Mesendoderm (in vitro differentiated cells): ENCODE results near the gene NQO2.
A peak's percentile ranks its signal among the peaks of the same experiment; 100 is the strongest.

Experiments used
- DNase-seq: peaks from one replicate; pipeline ENCODE4 v3.0.0; 2013
- H2AK5ac ChIP-seq: 2 replicates; pipeline ENCODE4 v1.6.1; 2013; ENCODE audit warnings: low read length, inconsistent platforms
- H2BK120ac ChIP-seq: 2 replicates; pipeline ENCODE4 v1.6.1; 2013; ENCODE audit warnings: low read depth, mild to moderate bottlenecking, low read length, moderate library complexity, mixed read lengths
- H2BK15ac ChIP-seq: replicated peaks from 2 replicates; pipeline ENCODE4 v1.6.1; 2013; ENCODE audit warnings: low read depth, mild to moderate bottlenecking, moderate library complexity
- H2BK5ac ChIP-seq: 2 replicates; pipeline ENCODE4 v1.6.1; 2013; ENCODE audit warnings: low read length, inconsistent platforms
- H3K18ac ChIP-seq: 2 replicates; pipeline ENCODE4 v1.6.1; 2013; ENCODE audit warnings: mild to moderate bottlenecking, low read length, mixed read lengths
- H3K23ac ChIP-seq: one replicate; pipeline ENCODE4 v1.6.1; 2013; ENCODE audit warnings: low read length
- H3K27ac ChIP-seq: 2 replicates; pipeline ENCODE4 v1.5.1; 2013; ENCODE audit warnings: low read depth, mild to moderate bottlenecking, inconsistent platforms, low read length, moderate library complexity
- H3K27me3 ChIP-seq: 2 replicates; pipeline ENCODE4 v1.6.1; 2013; ENCODE audit warnings: low read length, control low read depth, mild to moderate bottlenecking, inconsistent platforms; ENCODE audit not compliant: insufficient read depth, poor library complexity
- H3K36me3 ChIP-seq: 2 replicates; pipeline ENCODE4 v1.6.1; 2013; ENCODE audit warnings: low read length, inconsistent platforms; ENCODE audit not compliant: control insufficient read depth, insufficient read depth
- H3K4ac ChIP-seq: one replicate; pipeline ENCODE4 v1.6.1; 2013; ENCODE audit warnings: low read depth, mild to moderate bottlenecking, low read length, moderate library complexity
- H3K4me1 ChIP-seq: 2 replicates; pipeline ENCODE4 v1.6.1; 2013; ENCODE audit warnings: low read depth, low read length, inconsistent platforms; ENCODE audit not compliant: control insufficient read depth
- H3K4me2 ChIP-seq: 2 replicates; pipeline ENCODE4 v1.6.1; 2013; ENCODE audit warnings: low read length
- H3K4me3 ChIP-seq: 2 replicates; pipeline ENCODE4 v1.5.1; 2013; ENCODE audit warnings: mild to moderate bottlenecking, low read length
- H3K56ac ChIP-seq: one replicate; pipeline ENCODE4 v1.6.1; 2013; ENCODE audit warnings: low read length
- H3K79me1 ChIP-seq: 2 replicates; pipeline ENCODE4 v1.6.1; 2013; ENCODE audit warnings: low read length, inconsistent platforms
- H3K79me2 ChIP-seq: 2 replicates; pipeline ENCODE4 v1.6.1; 2013; ENCODE audit warnings: mild to moderate bottlenecking, low read length; ENCODE audit not compliant: control insufficient read depth, insufficient read depth
- H3K9ac ChIP-seq: 2 replicates; pipeline ENCODE4 v1.6.1; 2013; ENCODE audit warnings: low read length, inconsistent platforms
- H4K5ac ChIP-seq: one replicate; pipeline ENCODE4 v1.6.1; 2013; ENCODE audit warnings: low read length
- H4K8ac ChIP-seq: one replicate; pipeline ENCODE4 v1.6.1; 2013; ENCODE audit warnings: low read depth, mild to moderate bottlenecking, control low read depth, low read length, moderate library complexity
- WGBS: extraction: QIAGEN DNeasy Blood & Tissue Kit; methylation state at CpG from one replicate; pipeline ENCODE4 v1.1.7; 2013; ENCODE audit warnings: low lambda C conversion rate, missing lambda C conversion rate; ENCODE audit not compliant: insufficient coverage; ENCODE audit errors: extremely low coverage; 5-methylcytosine and 5-hydroxymethylcytosine counted together

The NQO2 gene

GRCh38 chr6:2956930-2957685 is 42.6 kb upstream of the NQO2 start:
- H2BK5ac ChIP-seq: no peak overlapping the region
- WGBS: no CpG with 5 or more reads among the region's 5 CpGs

GRCh38 chr6:2957696-2958330 is 41.9 kb upstream of the NQO2 start:
- Histone ChIP-seq H4K5ac (no peak overlapping the region), H2BK5ac (no peak overlapping the region), H3K79me1 (no peaks in the 10 kb centered on the region), H3K4me1 (no peaks in the 10 kb centered on the region), H3K36me3 (no peaks in the 10 kb centered on the region), H3K27me3 (no peaks in the 10 kb centered on the region), H2BK120ac (no peak overlapping the region), H3K27ac (no peak overlapping the region), H3K23ac (no peak overlapping the region), H2BK15ac (no peak overlapping the region), H3K4me3 (no peak overlapping the region), H3K9ac (no peak overlapping the region), H3K56ac (no peak overlapping the region), H3K79me2 (no peaks in the 10 kb centered on the region), H4K8ac (no peak overlapping the region), H3K4me2 (no peak overlapping the region), H3K4ac (no peak overlapping the region), H3K18ac (no peak overlapping the region), H2AK5ac (no peak overlapping the region)
- WGBS: no CpG with 5 or more reads among the region's 11 CpGs
- DNase-seq: no peak

More at GRCh38 chr6:2956930-2957685, 42.6 kb upstream of the NQO2 start:
- H3K79me1 ChIP-seq: no peaks in the 10 kb centered on the region
- DNase-seq: no peak
- H3K4me1 ChIP-seq: peaks cover 2% of the 10 kb centered on the region
- no peak overlapping the region for H3K18ac ChIP-seq
- H3K4me3 ChIP-seq: no peak overlapping the region
- no peaks in the 10 kb centered on the region for H3K36me3 ChIP-seq
- no peak overlapping the region for H2BK15ac ChIP-seq
- H3K23ac ChIP-seq: no peak overlapping the region
- H3K79me2 ChIP-seq: no peaks in the 10 kb centered on the region
- H3K27ac ChIP-seq: no peak overlapping the region
- no peak overlapping the region for H3K9ac ChIP-seq
- H3K4me2 ChIP-seq: no peak overlapping the region
- no peak overlapping the region for H3K4ac ChIP-seq
- H3K56ac ChIP-seq: no peak overlapping the region
- H4K5ac ChIP-seq: no peak overlapping the region
- H4K8ac ChIP-seq: no peak overlapping the region
- H3K27me3 ChIP-seq: no peaks in the 10 kb centered on the region
- no peak overlapping the region for H2AK5ac ChIP-seq
- H2BK120ac ChIP-seq: no peak overlapping the region

DNA sequence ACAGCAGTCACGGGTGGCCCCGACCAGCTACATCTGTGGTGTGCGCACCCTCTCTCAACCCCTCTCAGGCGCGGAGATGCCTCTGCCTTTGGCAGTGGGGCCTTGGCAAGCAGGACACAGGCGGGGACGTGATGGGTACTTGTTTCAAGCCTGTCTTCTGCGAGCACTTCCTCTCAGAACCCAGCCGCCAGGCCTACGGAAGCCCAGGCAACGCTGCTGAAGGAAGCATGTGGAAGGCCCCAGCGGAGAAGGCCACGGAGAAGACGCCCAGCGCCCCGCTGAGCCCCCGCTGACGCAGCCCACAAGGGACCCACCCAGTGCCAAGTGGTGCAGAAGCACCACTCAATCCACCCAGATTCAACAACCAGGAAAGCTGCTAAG is 41.4 kb upstream of the NQO2 start:
- H3K27me3 ChIP-seq: no peaks in the 10 kb centered on the region
- no peak for DNase-seq
- no peak overlapping the region for H3K18ac ChIP-seq
- no peak overlapping the region for H2BK120ac ChIP-seq
- H3K9ac ChIP-seq: no peak overlapping the region
- H4K5ac ChIP-seq: no peak overlapping the region
- no CpG with 5 or more reads among the region's 18 CpGs for WGBS
- H3K4me2 ChIP-seq: no peak overlapping the region
- H3K4me3 ChIP-seq: no peak overlapping the region
- no peak overlapping the region for H4K8ac ChIP-seq
- H3K36me3 ChIP-seq: no peaks in the 10 kb centered on the region
- H3K79me2 ChIP-seq: no peaks in the 10 kb centered on the region
- no peak overlapping the region for H2BK15ac ChIP-seq
- H3K79me1 ChIP-seq: no peaks in the 10 kb centered on the region
- H2BK5ac ChIP-seq: no peak overlapping the region
- no peak overlapping the region for H3K27ac ChIP-seq
- H3K56ac ChIP-seq: no peak overlapping the region
- no peak overlapping the region for H2AK5ac ChIP-seq
- no peaks in the 10 kb centered on the region for H3K4me1 ChIP-seq
- H3K23ac ChIP-seq: no peak overlapping the region
- H3K4ac ChIP-seq: no peak overlapping the region

- Histone ChIP-seq H3K36me3 (no peaks in the 10 kb centered on the region), H3K4me1 (no peaks in the 10 kb centered on the region), H3K27me3 (no peaks in the 10 kb centered on the region), H3K79me1 (peaks cover under 1% of the 10 kb centered on the region), H3K27ac (no peak overlapping the region), H3K56ac (no peak overlapping the region), H2BK15ac (no peak overlapping the region), H2BK120ac (no peak overlapping the region), H3K4me2 (no peak overlapping the region), H3K9ac (no peak overlapping the region), H3K4ac (no peak overlapping the region), H4K8ac (no peak overlapping the region), H3K23ac (no peak overlapping the region), H3K4me3 (no peak overlapping the region), H3K79me2 (no peaks in the 10 kb centered on the region), H3K18ac (no peak overlapping the region), H2AK5ac (no peak overlapping the region), H2BK5ac (no peak overlapping the region), H4K5ac (no peak overlapping the region)
- no CpG with 5 or more reads among the region's 9 CpGs for WGBS
- DNase-seq: no peak
Observed at GRCh38 chr6:2958776-2959175, 40.9 kb upstream of the NQO2 start.

DNA sequence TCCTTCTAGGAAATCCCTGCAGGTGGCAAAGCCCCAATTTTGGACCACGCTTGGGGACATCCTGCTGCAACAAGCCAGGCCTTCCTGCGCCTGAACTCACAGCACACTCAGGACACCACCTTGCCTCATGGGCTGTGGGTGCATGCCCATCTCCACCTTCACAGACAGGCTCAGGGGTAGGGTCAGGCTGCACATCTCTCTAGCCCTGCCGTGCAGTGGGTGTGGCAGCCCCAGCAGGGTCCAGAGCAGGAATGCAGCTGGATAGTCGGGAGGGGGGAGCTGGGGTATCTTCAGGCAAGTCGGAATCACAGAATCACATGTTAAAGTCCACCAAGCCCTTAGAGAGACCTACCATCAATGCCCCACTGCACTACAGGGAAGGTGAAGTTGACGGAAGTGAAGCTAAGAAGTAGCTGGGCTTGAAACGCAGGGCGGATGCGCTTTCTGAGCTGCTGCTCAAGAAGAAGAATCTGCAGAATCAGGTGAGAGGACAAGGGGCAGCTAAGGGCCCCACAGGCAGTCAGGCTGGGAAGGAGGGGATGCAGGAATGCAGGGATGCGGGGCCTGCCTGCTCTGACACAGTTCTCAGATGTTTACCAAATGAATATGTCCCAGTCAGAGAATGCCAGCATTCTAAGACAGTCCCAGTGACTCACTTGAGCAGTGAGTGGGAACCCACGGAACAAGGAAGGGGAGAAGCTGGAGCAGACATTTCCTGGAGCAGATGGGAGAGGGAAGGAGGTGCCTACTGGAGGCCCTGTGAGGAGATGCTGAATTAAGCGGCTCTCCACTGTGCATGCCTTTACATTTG is 39.6 kb upstream of the NQO2 start:
- Histone ChIP-seq H3K79me2 (no peaks in the 10 kb centered on the region), H2BK5ac (no peak overlapping the region), H3K4me3 (no peak overlapping the region), H3K79me1 (peaks cover 2% of the 10 kb centered on the region), H3K56ac (peak overlapping the region; percentile 6), H2AK5ac (no peak overlapping the region), H3K4me1 (no peaks in the 10 kb centered on the region), H3K9ac (no peak overlapping the region), H3K4me2 (no peak overlapping the region), H3K18ac (no peak overlapping the region), H3K27me3 (no peaks in the 10 kb centered on the region), H3K27ac (no peak overlapping the region), H3K4ac (no peak overlapping the region), H4K5ac (no peak overlapping the region), H3K23ac (no peak overlapping the region), H2BK15ac (no peak overlapping the region), H2BK120ac (no peak overlapping the region), H4K8ac (no peak overlapping the region), H3K36me3 (no peaks in the 10 kb centered on the region)
- peak; percentile 78 for DNase-seq
- WGBS: no CpG with 5 or more reads among the region's 12 CpGs
